Sigmoid colon (tissue), 4 donors: ENCODE measurements around the gene HDAC4.

Experiments
- CTCF ChIP-seq, 4 experiments: fragments of 450-650 bp in 3 of 4; fragments of 200-600 bp in 1 of 4; IDR thresholded peaks; one replicate each; pipeline ENCODE4 v1.5.1; 2016 to 2019; ENCODE audit warnings: antibody characterized with exemption in 4 of 4, mild to moderate bottlenecking in 3 of 4, moderate library complexity in 2 of 4
- EP300 ChIP-seq, 4 donors: sonication (generic); formaldehyde crosslinking; IDR thresholded peaks; one replicate each; pipeline ENCODE4 v1.6.1; 2017; ENCODE audit warnings: antibody characterized with exemption in 4 of 4
- POLR2A ChIP-seq, 2 donors: fragments of 450-650 bp; IDR thresholded peaks; one replicate each; pipeline ENCODE4 v1.6.1; 2016; ENCODE audit warnings: antibody characterized with exemption in 2 of 2, mild to moderate bottlenecking in 2 of 2, moderate library complexity in 2 of 2
- POLR2AphosphoS5 ChIP-seq, 4 donors: sonication (generic); formaldehyde crosslinking; IDR thresholded peaks; one replicate each; pipeline ENCODE4 v1.6.1; 2017; ENCODE audit warnings: antibody characterized with exemption in 4 of 4

DNA sequence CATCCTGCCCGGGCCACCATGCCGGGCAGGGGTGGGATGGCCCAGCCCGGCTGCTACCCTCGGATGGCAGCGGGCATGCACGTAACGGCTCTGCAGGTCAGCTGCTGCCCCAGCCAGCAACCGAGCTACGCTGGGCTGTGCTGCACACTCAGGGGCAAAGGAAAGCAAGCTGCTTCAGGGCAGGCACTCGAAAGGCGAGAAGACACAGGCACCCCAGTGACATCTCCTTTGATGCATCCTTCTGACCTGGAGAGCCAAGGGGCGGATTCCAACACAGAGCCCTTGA lies 8.8 kb downstream of the HDAC4 start:
- TF ChIP-seq POLR2A (IDR thresholded peaks at IDR 0.05) (no peak), POLR2AphosphoS5 (IDR thresholded peaks at IDR 0.05) (no peak), CTCF (IDR thresholded peaks at IDR 0.05) (no peak), EP300 (IDR thresholded peaks at IDR 0.05) (no peak)
